ENCODE results near the gene SORCS2.

DNA sequence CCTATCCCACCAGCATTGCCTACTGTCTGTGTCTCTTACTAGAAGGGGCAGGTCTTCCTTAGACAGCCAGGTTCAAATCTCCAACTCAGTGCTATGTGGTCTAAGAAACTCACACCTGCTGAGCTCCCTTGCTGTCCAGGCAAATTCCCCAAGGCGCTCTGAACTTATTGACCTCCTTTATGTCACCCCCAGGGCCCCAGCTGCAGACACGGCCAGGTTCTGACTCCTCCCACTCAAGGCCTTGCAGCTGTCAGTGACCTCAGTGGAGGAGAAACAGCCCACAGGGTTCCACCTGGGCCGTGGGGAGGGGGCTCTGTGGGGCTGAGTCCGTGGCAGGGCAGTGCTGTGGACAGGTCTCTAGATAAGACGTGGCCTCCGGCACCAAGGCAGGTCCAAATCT lies 284.5 kb downstream of the SORCS2 start:
- TF ChIP-seq TAF1 (IDR thresholded peaks at IDR 0.05; ENCODE audit: low read depth), result no peak
- TF ChIP-seq, protein P1, sequence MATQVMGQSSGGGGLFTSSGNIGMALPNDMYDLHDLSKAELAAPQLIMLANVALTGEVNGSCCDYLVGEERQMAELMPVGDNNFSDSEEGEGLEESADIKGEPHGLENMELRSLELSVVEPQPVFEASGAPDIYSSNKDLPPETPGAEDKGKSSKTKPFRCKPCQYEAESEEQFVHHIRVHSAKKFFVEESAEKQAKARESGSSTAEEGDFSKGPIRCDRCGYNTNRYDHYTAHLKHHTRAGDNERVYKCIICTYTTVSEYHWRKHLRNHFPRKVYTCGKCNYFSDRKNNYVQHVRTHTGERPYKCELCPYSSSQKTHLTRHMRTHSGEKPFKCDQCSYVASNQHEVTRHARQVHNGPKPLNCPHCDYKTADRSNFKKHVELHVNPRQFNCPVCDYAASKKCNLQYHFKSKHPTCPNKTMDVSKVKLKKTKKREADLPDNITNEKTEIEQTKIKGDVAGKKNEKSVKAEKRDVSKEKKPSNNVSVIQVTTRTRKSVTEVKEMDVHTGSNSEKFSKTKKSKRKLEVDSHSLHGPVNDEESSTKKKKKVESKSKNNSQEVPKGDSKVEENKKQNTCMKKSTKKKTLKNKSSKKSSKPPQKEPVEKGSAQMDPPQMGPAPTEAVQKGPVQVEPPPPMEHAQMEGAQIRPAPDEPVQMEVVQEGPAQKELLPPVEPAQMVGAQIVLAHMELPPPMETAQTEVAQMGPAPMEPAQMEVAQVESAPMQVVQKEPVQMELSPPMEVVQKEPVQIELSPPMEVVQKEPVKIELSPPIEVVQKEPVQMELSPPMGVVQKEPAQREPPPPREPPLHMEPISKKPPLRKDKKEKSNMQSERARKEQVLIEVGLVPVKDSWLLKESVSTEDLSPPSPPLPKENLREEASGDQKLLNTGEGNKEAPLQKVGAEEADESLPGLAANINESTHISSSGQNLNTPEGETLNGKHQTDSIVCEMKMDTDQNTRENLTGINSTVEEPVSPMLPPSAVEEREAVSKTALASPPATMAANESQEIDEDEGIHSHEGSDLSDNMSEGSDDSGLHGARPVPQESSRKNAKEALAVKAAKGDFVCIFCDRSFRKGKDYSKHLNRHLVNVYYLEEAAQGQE (IDR thresholded peaks at IDR 0.05; ENCODE audit: borderline replicate concordance), result no peak

Measured in neural cell (in vitro differentiated cells).